Measurements from ENCODE around the gene CAPZB.

GRCh38 chr1:19489996-19490395, 4.7 kb upstream of the CAPZB start:
- TF ChIP-seq OSR1 (CRISPR knock-in tag; IDR thresholded peaks at IDR 0.05) = no peak
- TF ChIP-seq, protein P1, sequence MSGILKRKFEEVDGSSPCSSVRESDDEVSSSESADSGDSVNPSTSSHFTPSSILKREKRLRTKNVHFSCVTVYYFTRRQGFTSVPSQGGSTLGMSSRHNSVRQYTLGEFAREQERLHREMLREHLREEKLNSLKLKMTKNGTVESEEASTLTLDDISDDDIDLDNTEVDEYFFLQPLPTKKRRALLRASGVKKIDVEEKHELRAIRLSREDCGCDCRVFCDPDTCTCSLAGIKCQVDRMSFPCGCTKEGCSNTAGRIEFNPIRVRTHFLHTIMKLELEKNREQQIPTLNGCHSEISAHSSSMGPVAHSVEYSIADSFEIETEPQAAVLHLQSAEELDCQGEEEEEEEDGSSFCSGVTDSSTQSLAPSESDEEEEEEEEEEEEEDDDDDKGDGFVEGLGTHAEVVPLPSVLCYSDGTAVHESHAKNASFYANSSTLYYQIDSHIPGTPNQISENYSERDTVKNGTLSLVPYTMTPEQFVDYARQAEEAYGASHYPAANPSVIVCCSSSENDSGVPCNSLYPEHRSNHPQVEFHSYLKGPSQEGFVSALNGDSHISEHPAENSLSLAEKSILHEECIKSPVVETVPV (CRISPR knock-in tag; IDR thresholded peaks at IDR 0.05) = no peak
- TF ChIP-seq ZNF70 (CRISPR knock-in tag; IDR thresholded peaks at IDR 0.05) = no peak
- TF ChIP-seq, protein P2, sequence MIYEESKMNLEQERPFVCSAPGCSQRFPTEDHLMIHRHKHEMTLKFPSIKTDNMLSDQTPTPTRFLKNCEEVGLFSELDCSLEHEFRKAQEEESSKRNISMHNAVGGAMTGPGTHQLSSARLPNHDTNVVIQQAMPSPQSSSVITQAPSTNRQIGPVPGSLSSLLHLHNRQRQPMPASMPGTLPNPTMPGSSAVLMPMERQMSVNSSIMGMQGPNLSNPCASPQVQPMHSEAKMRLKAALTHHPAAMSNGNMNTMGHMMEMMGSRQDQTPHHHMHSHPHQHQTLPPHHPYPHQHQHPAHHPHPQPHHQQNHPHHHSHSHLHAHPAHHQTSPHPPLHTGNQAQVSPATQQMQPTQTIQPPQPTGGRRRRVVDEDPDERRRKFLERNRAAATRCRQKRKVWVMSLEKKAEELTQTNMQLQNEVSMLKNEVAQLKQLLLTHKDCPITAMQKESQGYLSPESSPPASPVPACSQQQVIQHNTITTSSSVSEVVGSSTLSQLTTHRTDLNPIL (CRISPR knock-in tag; IDR thresholded peaks at IDR 0.05; ENCODE audit: low read depth) = no peak
- TF ChIP-seq BACH2 (CRISPR knock-in tag; IDR thresholded peaks at IDR 0.05; ENCODE audit: borderline replicate concordance) = no peak
- no peak for TF ChIP-seq PPARA (CRISPR knock-in tag; IDR thresholded peaks at IDR 0.05; ENCODE audit: borderline replicate concordance)
- TF ChIP-seq ZFP3 (CRISPR knock-in tag; IDR thresholded peaks at IDR 0.05) = no peak
- no peak for TF ChIP-seq ZC3H10 (CRISPR knock-in tag; IDR thresholded peaks at IDR 0.05)

Data from SK-N-SH treated with all-trans-retinoic acid at 6 μM for 48 hours (cell line).